Skeletal muscle cell (primary cell): Measurements from ENCODE around the gene HRH1.
"Not testable (repeated sequence)": the region's sequence is repeated elsewhere in the genome, so short reads cannot be mapped to it uniquely, and the experiment has no call there.

Experiments
- DNase-seq: peaks from one replicate; pipeline ENCODE4 v3.0.0-alpha.2; 2010; ENCODE audit warnings: low read depth
- H3K4me3 ChIP-seq: 2 replicates; pipeline ENCODE4 v1.5.1; 2011; ENCODE audit warnings: low read depth, mild to moderate bottlenecking, control low read depth, low read length, moderate library complexity

Gene HRH1

DNA sequence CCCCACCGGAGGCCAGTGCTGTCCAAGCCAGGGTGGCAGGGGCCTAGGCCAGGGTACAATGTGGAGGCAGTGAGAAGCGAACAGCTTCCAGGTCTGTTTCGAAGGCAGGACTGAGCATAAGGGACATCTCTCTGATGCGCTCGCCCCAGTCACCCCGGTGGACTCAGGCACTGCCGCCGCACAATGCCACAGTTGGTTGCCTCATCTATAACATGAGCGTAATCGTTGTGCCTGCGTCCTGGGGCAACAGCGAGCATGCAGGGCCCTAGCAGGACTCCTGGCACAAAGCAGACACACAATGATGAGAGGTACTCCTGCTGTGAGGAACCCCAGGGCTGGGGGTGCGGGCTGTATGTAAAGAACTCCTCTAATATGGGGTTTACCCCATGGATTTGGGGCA, 14.1 kb downstream of the HRH1 start:
- no peak for DNase-seq
- H3K4me3 ChIP-seq, result no peak overlapping the region

GRCh38 chr3:11168881-11169805, 14.8 kb downstream of the HRH1 start:
- no peak overlapping the region for H3K4me3 ChIP-seq
- no peak for DNase-seq

- no peak overlapping the region for H3K4me3 ChIP-seq
- no peak for DNase-seq
Measured at GRCh38 chr3:11170052-11170770, 15.9 kb downstream of the HRH1 start.

- DNase-seq, result no peak
- no peak overlapping the region for H3K4me3 ChIP-seq
Measured at GRCh38 chr3:11172096-11172690, 17.9 kb downstream of the HRH1 start.

DNA sequence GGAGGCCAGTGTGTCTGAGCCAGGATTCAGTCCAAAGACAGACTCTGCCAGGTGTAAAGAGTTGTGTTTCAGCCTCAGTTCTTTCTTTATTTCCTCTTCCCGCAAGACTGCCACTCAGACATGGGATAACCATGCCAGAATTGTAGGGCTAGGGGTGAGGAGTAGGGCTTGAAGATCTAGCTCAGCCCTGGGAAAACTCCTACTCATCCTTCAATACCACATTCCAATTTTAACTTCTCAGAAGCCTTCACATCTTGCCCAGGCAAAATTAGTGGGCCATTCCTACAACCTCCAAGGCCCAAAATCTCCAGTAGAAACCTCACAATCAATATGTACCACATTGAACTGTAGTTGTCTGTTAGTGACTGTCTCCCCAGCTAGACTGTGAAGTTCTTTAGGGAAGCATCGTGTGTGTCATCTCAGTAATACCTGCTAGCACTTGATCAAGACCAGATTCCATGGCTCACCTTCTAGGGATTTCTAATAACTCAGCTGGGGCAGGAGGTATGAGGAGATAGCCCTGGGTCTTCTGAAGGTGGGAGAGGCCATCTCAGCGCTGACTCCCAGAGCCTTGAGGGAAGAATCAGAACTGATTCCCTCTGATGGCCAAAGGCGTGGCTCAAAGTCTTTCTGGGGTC, 19.7 kb downstream of the HRH1 start:
- H3K4me3 ChIP-seq, result no peak overlapping the region
- DNase-seq, result no peak

DNA sequence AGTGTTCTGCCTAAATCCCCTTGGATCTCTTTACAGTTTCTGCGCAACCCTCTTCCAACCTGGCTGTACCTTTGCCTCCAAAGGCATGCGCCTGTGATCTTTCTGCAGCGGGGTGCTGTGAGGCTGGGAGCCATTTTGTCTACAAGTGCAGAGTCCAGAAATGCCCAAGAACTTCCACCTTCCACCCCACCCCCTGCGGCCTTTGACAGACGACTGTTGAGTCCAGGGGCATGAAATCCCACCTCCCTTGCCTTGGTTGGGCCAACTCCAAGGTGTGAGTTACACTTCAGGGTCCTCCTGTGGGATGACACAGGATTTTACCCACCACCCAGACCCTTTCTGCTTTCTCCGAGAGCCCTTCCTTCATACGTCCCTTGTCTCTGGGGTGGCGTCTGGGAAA, 24.1 kb downstream of the HRH1 start:
- H3K4me3 ChIP-seq, result no peak overlapping the region

GRCh38 chr3:11184328-11184969, 30.2 kb downstream of the HRH1 start:
- H3K4me3 ChIP-seq, DNase-seq: not testable (repeated sequence)

More for the DNA sequence above, 24.1 kb downstream of the HRH1 start:
- DNase-seq, result no peak

DNA sequence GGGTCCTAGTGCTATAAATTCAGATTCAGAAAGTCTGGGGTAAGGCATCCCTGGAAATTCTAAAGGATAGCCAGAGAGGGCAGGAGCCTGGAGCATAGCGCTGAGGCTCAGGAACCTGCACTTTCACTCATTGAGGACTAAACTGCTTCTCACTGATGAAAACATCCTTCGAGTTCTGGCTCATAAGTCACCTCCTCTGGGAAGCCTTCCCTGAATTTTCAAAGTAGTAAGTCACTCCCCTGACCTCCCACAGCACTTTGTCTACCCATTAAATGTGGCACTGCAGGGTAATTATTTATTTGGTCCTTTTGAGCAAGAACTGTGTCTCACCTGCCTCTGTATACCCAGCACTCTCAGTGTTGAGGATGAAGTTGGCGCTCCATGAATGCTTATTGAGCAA, 30.9 kb downstream of the HRH1 start:
- DNase-seq, result no peak
- no peak overlapping the region for H3K4me3 ChIP-seq

DNA sequence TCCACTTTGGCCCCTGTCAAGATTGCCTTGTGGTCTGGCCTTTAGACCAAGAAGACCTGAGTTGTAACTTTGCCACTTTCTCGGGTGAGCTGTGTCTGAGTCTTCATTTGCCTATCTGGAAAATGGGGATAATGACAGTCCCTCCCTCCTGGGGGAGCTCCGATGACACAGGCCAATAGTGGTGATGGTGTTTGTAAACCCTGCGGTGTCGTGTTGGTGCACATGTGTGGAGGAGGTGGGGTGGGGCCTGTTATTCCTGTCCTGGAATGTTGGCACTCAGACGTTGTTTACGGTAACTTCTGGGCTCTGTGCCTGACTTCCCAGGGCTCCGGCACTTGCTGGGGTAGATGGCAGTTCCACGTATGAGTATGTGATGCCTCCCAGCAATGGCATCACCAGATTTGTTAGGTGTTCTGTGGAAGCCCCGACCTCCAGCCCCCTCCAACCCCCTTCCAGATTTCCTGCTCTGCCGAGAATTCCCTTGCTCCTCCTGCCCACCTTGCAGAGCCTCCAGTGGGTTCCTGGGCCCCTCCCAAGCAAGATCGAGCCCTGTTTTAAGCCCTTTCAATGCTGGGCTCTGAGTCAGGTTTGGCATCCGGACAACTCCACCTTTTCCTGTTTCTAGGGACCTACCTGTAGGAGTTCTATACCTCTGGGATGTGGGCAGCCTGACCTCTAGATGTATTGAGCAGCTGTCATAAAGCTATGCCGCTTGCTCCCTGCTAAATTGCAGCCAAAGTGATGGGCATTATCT, 31.4 kb downstream of the HRH1 start:
- H3K4me3 ChIP-seq, result no peak overlapping the region
- DNase-seq, result peak; percentile 63

DNA sequence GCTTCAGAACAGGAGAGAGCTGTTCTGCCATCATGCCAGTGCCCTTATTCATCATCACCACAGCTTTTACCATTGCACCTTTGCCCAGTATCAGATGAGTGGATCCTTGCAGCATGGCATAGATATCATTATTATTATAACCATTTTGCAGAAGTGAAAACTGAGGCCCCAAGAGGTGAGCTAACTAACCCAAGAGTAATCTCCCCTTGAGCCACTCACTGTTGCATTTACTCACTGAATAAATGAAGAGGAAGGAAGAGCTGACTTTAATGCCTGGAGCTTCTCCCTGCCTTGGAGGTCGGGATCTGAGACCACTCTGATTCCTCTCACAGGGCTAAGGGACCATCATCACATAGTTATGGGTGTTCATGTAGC, 32.0 kb downstream of the HRH1 start:
- DNase-seq, result no peak
- H3K4me3 ChIP-seq, result no peak overlapping the region

GRCh38 chr3:11186771-11187191, 32.5 kb downstream of the HRH1 start:
- H3K4me3 ChIP-seq, result no peak overlapping the region
- no peak for DNase-seq

DNA sequence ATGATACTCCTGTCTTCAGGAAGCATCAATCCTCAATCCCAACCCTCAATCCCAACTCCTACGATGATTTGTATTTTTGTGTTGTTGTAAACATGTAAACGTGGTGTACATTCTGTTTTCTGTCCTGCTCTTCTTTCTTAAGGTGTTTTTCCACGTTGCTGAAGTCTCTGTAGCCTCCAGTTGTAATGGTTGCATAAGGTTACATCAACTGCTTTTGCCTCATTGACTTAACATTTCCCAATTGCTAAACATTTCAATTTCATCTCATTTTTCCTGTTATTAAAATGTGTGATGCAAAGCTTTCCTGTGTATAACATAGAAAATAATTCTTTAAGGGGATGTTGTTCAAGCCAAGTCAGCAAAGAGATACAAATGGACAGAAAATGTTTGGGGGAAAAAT, 33.4 kb downstream of the HRH1 start:
- DNase-seq, result no peak
- no peak overlapping the region for H3K4me3 ChIP-seq

DNA sequence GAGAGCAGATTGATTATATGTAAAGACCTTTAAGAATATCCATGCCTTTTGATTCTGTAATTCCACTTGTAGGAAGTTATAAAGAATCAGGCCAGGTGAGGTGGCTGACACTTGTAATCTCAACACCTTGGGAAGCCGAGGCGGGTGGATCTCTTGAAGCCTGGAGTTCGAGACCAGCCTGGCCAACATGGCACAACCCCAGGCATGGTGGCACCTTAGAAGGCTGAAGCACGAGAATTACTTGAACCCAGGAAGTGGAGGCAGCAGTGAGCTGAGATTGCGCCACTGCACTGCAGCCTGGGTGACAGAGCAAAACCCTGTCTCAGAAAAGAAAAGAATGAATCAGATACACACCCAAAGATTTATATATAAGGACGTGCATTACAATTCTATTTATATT, 33.9 kb downstream of the HRH1 start:
- no peak for DNase-seq
- no peak overlapping the region for H3K4me3 ChIP-seq

GRCh38 chr3:11195201-11195600, 40.9 kb downstream of the HRH1 start:
- DNase-seq, result no peak
- H3K4me3 ChIP-seq, result no peak overlapping the region

DNA sequence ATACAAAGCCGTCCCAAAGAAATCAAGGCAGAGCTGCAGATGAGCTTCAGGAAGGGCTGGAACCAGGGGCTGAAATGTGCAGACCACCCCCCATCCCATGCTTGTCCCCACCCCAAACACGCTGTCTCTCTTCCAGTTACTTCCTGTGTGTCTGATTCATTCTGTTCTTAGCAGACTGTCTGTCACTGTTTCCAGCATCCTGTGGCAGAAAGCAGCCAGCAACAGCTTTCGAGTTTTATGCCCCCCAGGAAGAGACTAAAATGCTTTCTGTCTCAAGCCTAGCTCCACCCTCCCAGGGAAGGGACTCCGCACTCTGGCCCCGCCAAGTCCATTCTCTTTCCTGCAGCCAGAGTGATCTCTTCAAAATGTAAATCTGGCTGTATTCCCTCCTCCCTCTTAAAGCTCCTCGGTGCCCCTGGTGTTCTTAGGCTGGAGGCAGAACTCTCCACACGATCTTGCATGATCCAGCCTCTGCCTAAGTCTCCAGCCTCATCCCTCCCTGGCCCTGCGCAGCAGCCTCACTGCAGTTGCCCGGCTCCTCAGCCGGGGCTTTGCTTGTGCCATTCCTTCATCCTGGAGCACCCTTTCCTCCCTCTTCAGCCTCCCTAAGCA, 41.5 kb downstream of the HRH1 start:
- DNase-seq, result no peak
- H3K4me3 ChIP-seq, result peak overlapping the region; percentile 26

GRCh38 chr3:11197484-11197883, 43.2 kb downstream of the HRH1 start:
- no peak for DNase-seq
- no peak overlapping the region for H3K4me3 ChIP-seq

- no peak overlapping the region for H3K4me3 ChIP-seq
- DNase-seq, result no peak
Measured at GRCh38 chr3:11198070-11198469, 43.8 kb downstream of the HRH1 start.

DNA sequence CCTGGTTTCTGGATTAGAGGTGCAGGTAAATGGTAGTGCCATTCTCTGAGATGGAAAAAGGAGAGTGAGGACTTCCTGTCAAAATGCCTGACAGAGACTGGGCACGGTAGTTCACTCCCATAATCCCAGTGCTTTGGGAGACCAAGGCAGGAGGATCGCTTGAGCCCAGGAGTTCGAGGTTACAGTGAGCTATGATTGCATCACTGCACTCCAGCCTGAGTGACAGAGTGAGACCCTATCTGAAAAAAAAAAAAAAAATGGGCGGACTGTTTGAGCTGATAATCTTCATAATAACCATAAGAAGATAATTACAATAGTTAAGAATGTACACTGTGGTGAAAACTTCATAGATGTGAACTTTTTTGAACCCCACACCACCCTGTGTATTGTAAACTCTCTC, 44.2 kb downstream of the HRH1 start:
- DNase-seq, result no peak
- H3K4me3 ChIP-seq, result no peak overlapping the region
